Nephron progenitor cell (in vitro differentiated cells): Measurements from ENCODE around the gene PADI4.
"Not testable (repeated sequence)": the region's sequence is repeated elsewhere in the genome, so short reads cannot be mapped to it uniquely, and the experiment has no call there.

Experiments used
- DNase-seq: peaks from one replicate; pipeline ENCODE4 v3.0.0; 2021
- H3K27ac Mint-ChIP-seq: 2 replicates; pipeline ENCODE4 v1.8.0; 2021; ENCODE audit warnings: mild to moderate bottlenecking, moderate library complexity, mixed read lengths
- H3K27me3 Mint-ChIP-seq: 2 replicates; pipeline ENCODE4 v1.8.0; 2021; ENCODE audit warnings: mild to moderate bottlenecking, low read depth, mixed read lengths; ENCODE audit not compliant: poor library complexity
- H3K36me3 Mint-ChIP-seq: 2 replicates; pipeline ENCODE4 v1.8.0; 2021; ENCODE audit warnings: low read depth, mixed read lengths
- H3K4me1 Mint-ChIP-seq: 2 replicates; pipeline ENCODE4 v1.8.0; 2021; ENCODE audit warnings: mixed read lengths
- H3K4me3 Mint-ChIP-seq: 2 replicates; pipeline ENCODE4 v1.8.0; 2021; ENCODE audit warnings: mild to moderate bottlenecking, moderate library complexity, mixed read lengths
- H3K9me3 Mint-ChIP-seq: 2 replicates; pipeline ENCODE4 v1.8.0; 2021; ENCODE audit warnings: mild to moderate bottlenecking, moderate library complexity, mixed read lengths
- TF ChIP-seq, protein P1 (sequence below): fragments of 200-600 bp; sonication (generic); IDR thresholded peaks from 2 replicates; pipeline ENCODE4 v1.5.0; 2021; ENCODE audit warnings: antibody characterized with exemption

The PADI4 gene

DNA sequence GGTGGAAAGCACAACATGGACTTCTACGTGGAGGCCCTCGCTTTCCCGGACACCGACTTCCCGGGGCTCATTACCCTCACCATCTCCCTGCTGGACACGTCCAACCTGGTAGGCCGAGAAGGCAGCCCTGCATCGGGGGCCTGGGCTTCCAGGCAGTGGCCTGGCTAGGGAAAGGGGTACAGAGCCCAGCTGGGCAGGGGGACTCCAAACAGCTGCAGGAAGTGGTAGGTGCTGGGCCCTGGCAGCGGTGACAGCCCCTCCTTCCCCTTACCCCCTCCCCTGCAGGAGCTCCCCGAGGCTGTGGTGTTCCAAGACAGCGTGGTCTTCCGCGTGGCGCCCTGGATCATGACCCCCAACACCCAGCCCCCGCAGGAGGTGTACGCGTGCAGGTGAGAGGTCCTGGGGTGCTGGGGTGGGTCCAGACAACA lies 34.0 kb downstream of the PADI4 start:
- H3K4me1 Mint-ChIP-seq: no peaks in the 10 kb centered on the region
- peaks cover 39% of the 10 kb centered on the region for H3K27me3 Mint-ChIP-seq
- H3K36me3 Mint-ChIP-seq: no peaks in the 10 kb centered on the region
- H3K4me3 Mint-ChIP-seq: no peak overlapping the region
- peaks cover 20% of the 10 kb centered on the region for H3K9me3 Mint-ChIP-seq
- no peak for DNase-seq
- TF ChIP-seq, protein P1, sequence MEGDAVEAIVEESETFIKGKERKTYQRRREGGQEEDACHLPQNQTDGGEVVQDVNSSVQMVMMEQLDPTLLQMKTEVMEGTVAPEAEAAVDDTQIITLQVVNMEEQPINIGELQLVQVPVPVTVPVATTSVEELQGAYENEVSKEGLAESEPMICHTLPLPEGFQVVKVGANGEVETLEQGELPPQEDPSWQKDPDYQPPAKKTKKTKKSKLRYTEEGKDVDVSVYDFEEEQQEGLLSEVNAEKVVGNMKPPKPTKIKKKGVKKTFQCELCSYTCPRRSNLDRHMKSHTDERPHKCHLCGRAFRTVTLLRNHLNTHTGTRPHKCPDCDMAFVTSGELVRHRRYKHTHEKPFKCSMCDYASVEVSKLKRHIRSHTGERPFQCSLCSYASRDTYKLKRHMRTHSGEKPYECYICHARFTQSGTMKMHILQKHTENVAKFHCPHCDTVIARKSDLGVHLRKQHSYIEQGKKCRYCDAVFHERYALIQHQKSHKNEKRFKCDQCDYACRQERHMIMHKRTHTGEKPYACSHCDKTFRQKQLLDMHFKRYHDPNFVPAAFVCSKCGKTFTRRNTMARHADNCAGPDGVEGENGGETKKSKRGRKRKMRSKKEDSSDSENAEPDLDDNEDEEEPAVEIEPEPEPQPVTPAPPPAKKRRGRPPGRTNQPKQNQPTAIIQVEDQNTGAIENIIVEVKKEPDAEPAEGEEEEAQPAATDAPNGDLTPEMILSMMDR: no peak
- H3K27ac Mint-ChIP-seq: no peak overlapping the region

DNA sequence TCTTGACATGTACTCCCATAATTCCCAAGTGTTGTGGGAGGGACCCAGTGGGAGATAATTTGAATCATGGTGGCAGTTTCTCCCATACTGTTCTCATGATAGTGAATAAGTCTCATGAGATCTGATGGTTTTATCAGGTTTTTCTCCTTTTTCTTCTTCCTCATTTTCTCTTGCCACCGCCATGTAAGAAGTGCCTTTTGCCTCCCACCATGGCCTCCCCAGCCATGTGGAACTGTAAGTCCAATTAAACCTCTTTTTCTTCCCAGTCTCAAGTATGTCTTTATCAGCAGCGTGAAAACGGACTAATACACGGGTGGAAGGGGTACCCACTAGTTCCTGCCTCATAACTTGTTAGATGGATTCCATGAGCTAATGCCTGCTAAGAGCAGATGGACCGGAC lies 37.5 kb downstream of the PADI4 start:
- H3K4me1 Mint-ChIP-seq, DNase-seq, H3K36me3 Mint-ChIP-seq, H3K27ac Mint-ChIP-seq, H3K4me3 Mint-ChIP-seq: not testable (repeated sequence)
- Mint-ChIP-seq H3K27me3 (peaks cover 19% of the 10 kb centered on the region), H3K9me3 (peaks cover 20% of the 10 kb centered on the region)

DNA sequence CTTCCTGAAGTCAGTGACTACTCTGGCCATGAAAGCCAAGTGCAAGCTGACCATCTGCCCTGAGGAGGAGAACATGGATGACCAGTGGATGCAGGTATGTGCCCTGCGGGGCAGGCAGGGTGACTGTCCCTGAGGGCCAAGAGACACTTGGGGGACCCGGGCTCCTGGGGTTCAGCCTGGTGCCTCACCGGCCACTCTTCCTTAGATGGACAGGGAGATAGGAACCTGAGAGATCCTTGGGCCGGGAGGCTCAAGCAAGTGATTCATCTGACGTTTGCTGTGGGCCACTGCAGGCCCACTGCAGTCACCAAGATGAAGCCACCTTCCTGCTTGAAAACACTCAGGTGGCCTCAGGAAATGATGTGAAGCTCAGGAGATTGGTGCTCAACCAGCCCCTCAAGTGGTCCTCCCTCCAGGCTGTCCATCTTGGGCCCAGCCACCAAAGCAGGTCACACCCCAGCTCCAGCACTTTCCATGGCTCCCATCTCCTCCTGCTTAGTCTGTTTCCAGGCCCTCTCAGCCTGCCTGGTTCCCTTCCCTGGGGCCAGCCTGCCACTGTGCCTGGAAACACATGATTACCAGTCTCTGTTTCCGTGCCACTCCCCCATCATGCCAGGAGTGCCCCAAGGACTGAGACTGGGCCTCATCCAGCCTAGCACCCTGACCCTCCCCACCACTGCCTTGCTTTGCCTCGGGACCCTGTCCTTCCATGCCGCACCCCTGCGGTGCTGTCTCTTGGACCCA lies 38.2 kb downstream of the PADI4 start:
- TF ChIP-seq, protein P1: no peak
- Mint-ChIP-seq H3K27me3 (peaks cover 19% of the 10 kb centered on the region), H3K9me3 (peaks cover 20% of the 10 kb centered on the region), H3K36me3 (no peaks in the 10 kb centered on the region), H3K4me1 (peaks cover 14% of the 10 kb centered on the region), H3K4me3 (no peak overlapping the region), H3K27ac (no peak overlapping the region)
- DNase-seq: no peak

DNA sequence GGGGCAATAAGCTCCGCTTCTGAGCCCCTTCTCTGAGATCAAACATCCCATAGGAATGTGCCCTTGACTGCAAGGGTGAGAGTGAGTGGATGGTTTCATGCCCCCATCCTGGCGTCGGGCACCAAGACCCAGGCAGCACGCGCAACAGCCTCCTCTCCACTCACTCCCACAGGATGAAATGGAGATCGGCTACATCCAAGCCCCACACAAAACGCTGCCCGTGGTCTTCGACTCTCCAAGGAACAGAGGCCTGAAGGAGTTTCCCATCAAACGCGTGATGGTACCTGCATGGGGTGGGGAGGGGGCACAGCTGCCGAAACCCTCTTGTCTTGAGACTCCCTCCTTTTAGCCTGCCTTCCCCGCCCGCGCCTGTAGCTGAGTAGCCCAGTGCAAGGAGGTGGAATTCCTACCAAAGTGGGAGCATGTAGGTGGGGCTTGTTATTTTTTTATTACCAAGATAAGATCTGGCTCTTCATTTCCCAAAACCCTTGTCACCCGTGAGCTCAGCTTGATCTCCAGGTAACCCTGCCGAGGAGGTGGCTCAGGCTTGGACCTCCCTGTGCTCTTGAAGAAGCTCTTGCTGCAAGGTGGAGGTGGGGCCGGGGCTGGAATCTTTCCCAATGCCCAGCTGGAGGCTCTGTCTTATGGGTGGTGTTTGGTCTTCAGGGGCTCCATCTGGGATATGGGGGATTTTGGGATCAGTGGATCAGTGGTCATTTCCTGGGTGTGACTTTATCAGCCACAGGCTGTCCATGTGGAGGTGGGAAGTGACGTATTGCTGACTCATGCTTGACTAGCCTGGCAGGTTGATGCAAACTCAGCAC lies 40.0 kb downstream of the PADI4 start:
- no peak for DNase-seq
- TF ChIP-seq, protein P1: no peak
- peaks cover 20% of the 10 kb centered on the region for H3K9me3 Mint-ChIP-seq
- no peaks in the 10 kb centered on the region for H3K36me3 Mint-ChIP-seq
- peaks cover 14% of the 10 kb centered on the region for H3K4me1 Mint-ChIP-seq
- H3K27me3 Mint-ChIP-seq: peaks cover 22% of the 10 kb centered on the region
- no peak overlapping the region for H3K27ac Mint-ChIP-seq
- H3K4me3 Mint-ChIP-seq: no peak overlapping the region

DNA sequence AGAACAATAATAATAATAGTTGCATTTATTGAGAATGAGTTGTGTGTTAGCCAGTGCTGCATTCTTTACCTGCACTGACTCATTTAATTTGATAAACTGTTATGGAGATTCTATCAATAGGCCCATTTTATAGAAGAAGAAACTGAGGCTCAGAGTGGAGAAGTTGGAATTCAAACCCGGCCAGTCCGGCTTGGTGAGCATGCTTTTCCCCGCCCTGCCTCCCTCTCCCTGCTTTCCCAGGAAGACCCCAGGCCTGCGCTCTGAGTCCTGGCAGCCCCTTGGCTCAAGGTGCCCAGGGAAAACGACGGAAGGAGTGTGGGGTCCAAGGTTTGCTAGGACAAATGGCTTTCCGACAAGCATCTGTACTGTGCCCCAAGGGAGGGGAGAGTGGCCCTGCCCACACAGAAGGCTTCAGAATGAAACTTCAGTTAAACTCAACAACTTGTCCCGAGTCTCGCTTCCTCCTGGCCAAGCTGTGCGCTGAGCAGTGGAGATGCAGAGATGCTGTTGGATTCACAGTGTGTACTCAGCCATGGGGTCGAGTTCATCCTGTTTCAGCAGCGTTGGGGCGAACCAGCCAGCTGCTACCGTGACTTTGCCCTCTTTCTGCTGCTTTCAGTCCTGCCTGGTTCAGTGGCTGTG lies 40.7 kb downstream of the PADI4 start:
- no peak for DNase-seq
- H3K27me3 Mint-ChIP-seq: peaks cover 29% of the 10 kb centered on the region
- no peak overlapping the region for H3K27ac Mint-ChIP-seq
- no peak overlapping the region for H3K4me3 Mint-ChIP-seq
- peaks cover 14% of the 10 kb centered on the region for H3K9me3 Mint-ChIP-seq
- peaks cover 14% of the 10 kb centered on the region for H3K4me1 Mint-ChIP-seq
- no peaks in the 10 kb centered on the region for H3K36me3 Mint-ChIP-seq
- TF ChIP-seq, protein P1: no peak

DNA sequence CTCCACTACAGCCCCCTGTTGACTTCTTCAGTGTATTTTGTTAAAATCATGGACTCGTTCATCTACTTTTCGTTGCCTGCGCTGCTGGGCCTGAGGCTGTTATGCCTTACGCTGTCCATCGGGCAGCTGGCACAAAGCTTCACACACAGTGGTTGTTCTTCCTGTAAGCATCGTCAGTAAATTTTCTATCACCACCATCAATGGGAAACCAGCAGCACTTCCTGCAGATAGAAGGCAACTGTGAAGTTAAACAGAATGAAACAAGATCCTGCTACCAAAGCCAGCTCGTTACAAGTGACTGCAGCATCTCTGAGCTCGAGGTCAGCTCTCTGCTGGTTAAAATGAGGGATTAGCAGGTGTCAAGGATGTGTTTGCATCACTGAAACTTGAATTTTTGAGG lies 42.1 kb downstream of the PADI4 start:
- Mint-ChIP-seq H3K4me3 (no peak overlapping the region), H3K36me3 (no peaks in the 10 kb centered on the region), H3K9me3 (peaks cover 7% of the 10 kb centered on the region), H3K4me1 (peaks cover 14% of the 10 kb centered on the region), H3K27ac (no peak overlapping the region), H3K27me3 (peaks cover 27% of the 10 kb centered on the region)
- TF ChIP-seq, protein P1: no peak
- no peak for DNase-seq
